SK-N-SH (cell line): ENCODE data around the gene ZNF134. TPM values are rescaled to one million over a fixed set of nuclear protein-coding genes. Genes with fewer than 3 reads are reported as not detected.

Experiments used
- CTCF ChIA-PET: fragments of 300-600, 350-600 bp; formaldehyde crosslinking; extraction: SDS; loops from one replicate; lab custom pipeline; 2021; lab: Yijun Ruan, JAX
- POLR2A ChIA-PET: fragments of 350-600 bp; sonication (Branson Sonifier 250); formaldehyde crosslinking; extraction: SDS; loops from one replicate; lab custom pipeline; 2020; ENCODE audit warnings: antibody characterized with exemption, inconsistent platforms; lab: Yijun Ruan, JAX
- DNase-seq: peaks from one replicate; pipeline ENCODE4 v3.0.0; 2012
- H2AFZ ChIP-seq: fragments of 200-600 bp; sonication (generic); 2 replicates; pipeline ENCODE4 v1.8.1; 2016; ENCODE audit warnings: antibody characterized with exemption, mild to moderate bottlenecking, low read depth
- H3F3A ChIP-seq: fragments of 200-600 bp; sonication (generic); replicated peaks from 2 replicates; pipeline ENCODE3; 2016; ENCODE audit warnings: antibody characterized with exemption, mild to moderate bottlenecking; ENCODE audit not compliant: insufficient read depth
- H3K27ac ChIP-seq, 2 experiments: fragments of 200-500 bp in 1 of 2; fragments of 200-600 bp in 1 of 2; sonication (Bioruptor generic) in 1 of 2; sonication (generic), shearing (Covaris generic) in 1 of 2; 2 replicates each; pipeline versions ENCODE4 v1.5.1 to v1.6.1; 2014 to 2016; ENCODE audit warnings: low read depth in 2 of 2, inconsistent platforms in 1 of 2, low read length in 1 of 2, mild to moderate bottlenecking in 1 of 2, mixed read lengths in 1 of 2
- H3K27me3 ChIP-seq: fragments of 200-600 bp; sonication (generic), shearing (Covaris generic); 2 replicates; pipeline ENCODE4 v1.6.1; 2016; ENCODE audit warnings: mixed run types; ENCODE audit not compliant: insufficient read depth
- H3K36me3 ChIP-seq, 2 experiments: fragments of 200-500 bp in 1 of 2; fragments of 200-600 bp in 1 of 2; sonication (Bioruptor generic) in 1 of 2; sonication (generic) in 1 of 2; replicated peaks in 1 of 2; 2 replicates each; pipeline versions ENCODE3 to v1.5.1; 2014 to 2016; ENCODE audit warnings: low read length in 1 of 2, mild to moderate bottlenecking in 1 of 2; ENCODE audit not compliant: insufficient read depth in 2 of 2, control insufficient read depth in 1 of 2
- H3K4me1 ChIP-seq, 2 experiments: fragments of 200-500 bp in 1 of 2; fragments of 200-600 bp in 1 of 2; sonication (Bioruptor generic) in 1 of 2; sonication (generic), shearing (Covaris generic) in 1 of 2; 2 replicates each; pipeline versions ENCODE4 v1.5.1 to v1.6.1; 2014 to 2016; ENCODE audit warnings: low read depth in 1 of 2, low read length in 1 of 2, mixed run types in 1 of 2; ENCODE audit not compliant: insufficient read depth in 2 of 2, control insufficient read depth in 1 of 2
- H3K4me2 ChIP-seq: fragments of 200-600 bp; sonication (generic), shearing (Covaris generic); 2 replicates; pipeline ENCODE4 v1.6.1; 2017; ENCODE audit warnings: mixed run types
- H3K4me3 ChIP-seq, 2 experiments: fragments of 200-500 bp in 1 of 2; fragments of 200-600 bp in 1 of 2; sonication (Bioruptor generic) in 1 of 2; sonication (generic), shearing (Covaris generic) in 1 of 2; 2 replicates each; pipeline versions ENCODE4 v1.5.1 to v1.8.1; 2014 to 2016; ENCODE audit warnings: low read depth in 2 of 2, inconsistent platforms in 1 of 2, low read length in 1 of 2, mild to moderate bottlenecking in 1 of 2, mixed read lengths in 1 of 2, moderate library complexity in 1 of 2
- H3K79me2 ChIP-seq: fragments of 200-600 bp; sonication (generic); 2 replicates; pipeline ENCODE4 v1.8.1; 2017; ENCODE audit warnings: mild to moderate bottlenecking; ENCODE audit not compliant: insufficient read depth
- H3K9ac ChIP-seq: fragments of 200-600 bp; sonication (generic); 2 replicates; pipeline ENCODE4 v1.6.1; 2017; ENCODE audit warnings: mixed run types
- H3K9me2 ChIP-seq: fragments of 200-600 bp; sonication (generic); 2 replicates; pipeline ENCODE4 v1.6.1; 2017; ENCODE audit warnings: mixed run types
- H3K9me3 ChIP-seq: fragments of 200-600 bp; sonication (generic); 2 replicates; pipeline ENCODE4 v1.6.1; 2017; ENCODE audit warnings: mixed run types, mild to moderate bottlenecking, moderate library complexity
- H4K20me1 ChIP-seq: fragments of 200-600 bp; sonication (generic); 2 replicates; pipeline ENCODE4 v1.6.1; 2017; ENCODE audit warnings: mild to moderate bottlenecking, mixed run types; ENCODE audit not compliant: insufficient read depth
- CHD2 ChIP-seq: fragments of 150-350 bp; IDR thresholded peaks from 2 replicates; pipeline ENCODE4 v1.6.1; 2018; ENCODE audit warnings: low read length; ENCODE audit not compliant: partially characterized antibody
- CTCF ChIP-seq: fragments of 200-600 bp; sonication (generic); IDR thresholded peaks from 2 replicates; pipeline ENCODE4 v1.6.1; 2017; ENCODE audit warnings: antibody characterized with exemption, mild to moderate bottlenecking, moderate library complexity
- ELF1 ChIP-seq: IDR thresholded peaks from 2 replicates; pipeline ENCODE4 v1.4.0; 2012
- EP300 ChIP-seq, 2 experiments: IDR thresholded peaks; 2 replicates each; pipeline versions ENCODE4 v1.4.0 to v1.6.1; 2012; ENCODE audit warnings: borderline replicate concordance in 1 of 2, low read depth in 1 of 2, low read length in 1 of 2
- EZH2phosphoT487 ChIP-seq: fragments of 200-600 bp; sonication (generic); IDR thresholded peaks from 2 replicates; pipeline ENCODE4 v1.6.1; 2017; ENCODE audit warnings: low read depth, mixed run types, mild to moderate bottlenecking, antibody characterized with exemption, moderate library complexity, borderline replicate concordance
- FOXM1 ChIP-seq: IDR thresholded peaks from 2 replicates; pipeline ENCODE4 v1.4.0; 2012; ENCODE audit warnings: low read depth, mild to moderate bottlenecking
- GABPA ChIP-seq: IDR thresholded peaks from 2 replicates; pipeline ENCODE4 v1.4.0; 2012; ENCODE audit warnings: low read depth, mild to moderate bottlenecking
- JUND ChIP-seq: IDR thresholded peaks from 2 replicates; pipeline ENCODE4 v1.4.0; 2012
- MAX ChIP-seq: IDR thresholded peaks from 2 replicates; pipeline ENCODE4 v1.4.0; 2012; ENCODE audit warnings: low read depth
- NFIC ChIP-seq: IDR thresholded peaks from 2 replicates; pipeline ENCODE4 v1.4.0; 2012; ENCODE audit warnings: borderline replicate concordance
- NRF1 ChIP-seq: IDR thresholded peaks from 2 replicates; pipeline ENCODE4 v1.6.1; 2012; ENCODE audit warnings: low read depth, mild to moderate bottlenecking, low read length
- PBX3 ChIP-seq: IDR thresholded peaks from 2 replicates; pipeline ENCODE4; 2012
- RAD21 ChIP-seq: IDR thresholded peaks from 2 replicates; pipeline ENCODE4 v1.6.1; 2012; ENCODE audit warnings: mild to moderate bottlenecking, low read length
- RFX5 ChIP-seq: IDR thresholded peaks from 2 replicates; pipeline ENCODE4 v1.6.1; 2012; ENCODE audit warnings: mild to moderate bottlenecking, improper control_type of control experiment, low read length
- RXRA ChIP-seq: IDR thresholded peaks from 2 replicates; pipeline ENCODE4 v1.4.0; 2012; ENCODE audit warnings: low read depth, mild to moderate bottlenecking, borderline replicate concordance
- SMC3 ChIP-seq: IDR thresholded peaks from 2 replicates; pipeline ENCODE4 v1.6.1; 2012; ENCODE audit warnings: low read depth, low read length, improper control_type of control experiment
- TAF1 ChIP-seq: IDR thresholded peaks from 2 replicates; pipeline ENCODE4 v1.6.1; 2012; ENCODE audit warnings: low read depth, mild to moderate bottlenecking, low read length, moderate library complexity, borderline replicate concordance
- TCF12 ChIP-seq: IDR thresholded peaks from 2 replicates; pipeline ENCODE4 v1.4.0; 2012
- YY1 ChIP-seq: IDR thresholded peaks from 2 replicates; pipeline ENCODE4 v1.4.0; 2012; ENCODE audit warnings: low read depth, mild to moderate bottlenecking
- WGBS: methylation state at CpG from one replicate; pipeline ENCODE4 v1.1.6; 2017; ENCODE audit warnings: low lambda C conversion rate; 5-methylcytosine and 5-hydroxymethylcytosine counted together
- polyA plus RNA-seq, 3 experiments: library from polyadenylated mRNA; depleted of rRNA; stranded (reverse); fragments of >200 nt; gene quantifications; 2 replicates each; pipeline ENCODE4 v1.2.3, GENCODE V29; 2012
- TF ChIP-seq, protein P1 (sequence below): fragments of 150-350 bp; IDR thresholded peaks from 2 replicates; pipeline ENCODE4 v1.6.1; 2016; ENCODE audit warnings: mild to moderate bottlenecking, low read depth, low read length
- TF ChIP-seq, protein P2 (sequence below): fragments of 150-350 bp; IDR thresholded peaks from 2 replicates; pipeline ENCODE4 v1.6.1; 2017; ENCODE audit warnings: antibody characterized with exemption, low read length, low read depth, borderline replicate concordance

ZNF134 gene
- polyA plus RNA-seq, 1 of the 3 experiments (the other 2 are of a cell fraction), result 9.8 TPM

DNA sequence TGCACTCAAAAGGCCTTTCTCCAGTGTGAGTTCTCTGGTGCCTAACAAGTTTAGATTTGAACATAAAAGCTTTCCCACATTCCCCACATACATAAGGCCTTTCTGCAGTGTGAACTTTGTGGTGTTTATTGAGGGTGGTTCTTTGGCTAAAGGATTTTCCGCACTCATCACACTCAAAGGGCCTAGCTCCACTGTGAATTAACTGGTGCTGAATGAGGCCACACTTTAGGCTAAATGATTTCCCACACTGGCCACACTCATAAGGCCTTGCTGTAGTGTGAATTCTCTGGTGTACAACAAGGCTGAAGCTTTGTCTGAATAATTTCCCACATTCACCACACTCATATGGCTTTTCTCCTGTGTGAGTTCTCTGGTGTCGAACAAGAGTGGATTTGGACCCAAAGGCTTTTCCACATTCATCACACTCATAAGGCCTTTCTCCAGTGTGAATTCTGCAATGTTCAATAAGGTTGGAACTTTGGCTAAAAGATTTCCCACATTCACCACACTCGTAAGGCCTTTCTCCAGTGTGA is 41.6 kb upstream of the ZNF134 start:
- Histone ChIP-seq H3K9me3 (peaks cover 17% of the 10 kb centered on the region; the same call in 1 of the 2 replicates), H3K27ac (no peak overlapping the region), H3K79me2 (peaks cover 11% of the 10 kb centered on the region), H4K20me1 (no peaks in the 10 kb centered on the region), H3K4me2 (no peak overlapping the region), H2AFZ (no peak overlapping the region), H3K4me3 (peak overlapping the region in 1 of 2 experiments; percentile 7; a peak in 1 of 4 replicates), H3K9ac (no peak overlapping the region)
- POLR2A ChIA-PET, result no interaction called here
- TF ChIP-seq NRF1 (no peak), GABPA (no peak)
- TF ChIP-seq, all 33 proteins: peak for 0
- no peak for DNase-seq
- WGBS, result 94% methylated on average over 3 of the region's 3 CpGs
- H3K27me3 ChIP-seq, result no peaks in the 10 kb centered on the region
- H3F3A ChIP-seq, result no peaks in the 10 kb centered on the region
- H3K4me1 ChIP-seq, result no peaks in the 10 kb centered on the region; a peak in 1 of 4 replicates
- H3K9me2 ChIP-seq, result no peaks in the 10 kb centered on the region
- CTCF ChIA-PET, result interaction anchor here (1.6 kb wide), 1 partner anchor 12 kb away, joined by 3 read pairs; no protein-coding TSS in a partner anchor
- peaks cover 54 to 58% of the 10 kb centered on the region in 2 experiments for H3K36me3 ChIP-seq

- no peak for DNase-seq
- H3K36me3 ChIP-seq, result peaks cover 50 to 60% of the 10 kb centered on the region in 2 experiments
- no peak overlapping the region for H3K9ac ChIP-seq
- no peak overlapping the region for H2AFZ ChIP-seq
- TF ChIP-seq JUND (no peak), YY1 (no peak), TCF12 (no peak), SMC3 (no peak), RAD21 (no peak), RFX5 (no peak), FOXM1 (no peak), NRF1 (no peak), TAF1 (no peak), EP300 (IDR thresholded peaks at IDR 0.05; ENCODE audit: borderline replicate concordance in 1 of 2, low read depth in 1 of 2, low read length in 1 of 2) (no peak), NFIC (no peak), RXRA (no peak), MAX (no peak), EZH2phosphoT487 (no peak), CTCF (no peak), CHD2 (no peak), ELF1 (no peak), PBX3 (no peak)
- TF ChIP-seq, protein P1, sequence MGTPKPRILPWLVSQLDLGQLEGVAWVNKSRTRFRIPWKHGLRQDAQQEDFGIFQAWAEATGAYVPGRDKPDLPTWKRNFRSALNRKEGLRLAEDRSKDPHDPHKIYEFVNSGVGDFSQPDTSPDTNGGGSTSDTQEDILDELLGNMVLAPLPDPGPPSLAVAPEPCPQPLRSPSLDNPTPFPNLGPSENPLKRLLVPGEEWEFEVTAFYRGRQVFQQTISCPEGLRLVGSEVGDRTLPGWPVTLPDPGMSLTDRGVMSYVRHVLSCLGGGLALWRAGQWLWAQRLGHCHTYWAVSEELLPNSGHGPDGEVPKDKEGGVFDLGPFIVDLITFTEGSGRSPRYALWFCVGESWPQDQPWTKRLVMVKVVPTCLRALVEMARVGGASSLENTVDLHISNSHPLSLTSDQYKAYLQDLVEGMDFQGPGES, result no peak
- TF ChIP-seq, protein P2, sequence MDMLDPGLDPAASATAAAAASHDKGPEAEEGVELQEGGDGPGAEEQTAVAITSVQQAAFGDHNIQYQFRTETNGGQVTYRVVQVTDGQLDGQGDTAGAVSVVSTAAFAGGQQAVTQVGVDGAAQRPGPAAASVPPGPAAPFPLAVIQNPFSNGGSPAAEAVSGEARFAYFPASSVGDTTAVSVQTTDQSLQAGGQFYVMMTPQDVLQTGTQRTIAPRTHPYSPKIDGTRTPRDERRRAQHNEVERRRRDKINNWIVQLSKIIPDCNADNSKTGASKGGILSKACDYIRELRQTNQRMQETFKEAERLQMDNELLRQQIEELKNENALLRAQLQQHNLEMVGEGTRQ, result no peak
- H3K4me1 ChIP-seq, result peaks cover 0 to 5% of the 10 kb centered on the region in 2 experiments; a peak in 1 of 4 replicates
- no peaks in the 10 kb centered on the region for H3K9me2 ChIP-seq
- H3K79me2 ChIP-seq, result peaks cover 21% of the 10 kb centered on the region
- ChIA-PET POLR2A (no interaction called here), CTCF (interaction anchor here (0.6 kb wide), 1 partner anchor 36 kb away, joined by 3 read pairs; no protein-coding TSS in a partner anchor)
- no peaks in the 10 kb centered on the region for H4K20me1 ChIP-seq
- H3F3A ChIP-seq, result no peaks in the 10 kb centered on the region
- H3K27me3 ChIP-seq, result no peaks in the 10 kb centered on the region
- no peak overlapping the region for H3K4me2 ChIP-seq
- H3K9me3 ChIP-seq, result peaks cover 14% of the 10 kb centered on the region; the same call in 1 of the 2 replicates
- no peak overlapping the region for H3K27ac ChIP-seq
- peak overlapping the region in 1 of 2 experiments; percentile 6; a peak in 1 of 4 replicates for H3K4me3 ChIP-seq
These were observed 37.4 kb upstream of the ZNF134 start for GRCh38 chr19:57576661-57577060.
